Amniotic epithelial cell (primary cell): ENCODE data around the gene TAF1L.
A peak's percentile ranks its signal among the peaks of the same experiment; 100 is the strongest.

ENCODE experiments used
- DNase-seq: peaks from one replicate; pipeline ENCODE4 v3.0.0-alpha.2; 2010; ENCODE audit warnings: low read depth

TAF1L gene

DNA sequence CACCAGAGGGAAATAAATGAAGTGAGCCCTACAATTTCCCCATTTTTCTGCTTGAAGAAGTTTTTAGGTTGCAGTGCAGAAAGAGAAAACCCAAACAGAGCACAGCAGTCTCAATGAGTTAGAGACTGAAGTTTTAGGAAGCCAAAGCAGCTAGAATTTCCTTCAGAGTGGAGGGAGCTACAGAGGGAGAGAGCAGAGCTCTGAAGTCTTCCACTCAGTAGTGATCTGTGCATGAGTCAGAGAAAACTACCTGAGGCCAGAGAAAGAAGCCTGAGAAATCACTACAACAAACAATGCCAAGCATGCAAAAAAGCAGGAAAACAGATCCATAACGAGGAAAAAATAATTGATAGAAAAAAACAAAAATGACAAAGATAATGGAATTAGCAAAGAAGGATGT is 44.6 kb downstream of the TAF1L start:
- no peak for DNase-seq

DNA sequence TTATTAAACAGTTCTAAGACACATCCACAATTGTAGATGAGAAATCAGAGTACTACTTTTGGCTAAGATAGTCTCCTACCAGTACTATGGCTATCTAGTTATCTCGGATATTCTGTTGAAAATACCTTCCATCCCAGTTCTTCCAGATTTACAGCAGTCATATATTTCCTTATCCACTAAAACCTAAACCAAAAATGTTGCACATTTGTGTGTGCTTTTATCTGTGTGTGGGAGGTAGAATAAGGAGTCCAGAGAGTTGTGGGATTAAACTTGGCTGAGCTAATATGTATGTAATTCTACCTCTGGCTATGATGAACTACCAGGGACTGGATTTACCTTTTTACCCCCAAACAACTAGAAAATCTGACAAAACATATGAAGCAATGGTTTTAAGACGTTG is 45.0 kb downstream of the TAF1L start:
- peak; percentile 25 for DNase-seq

DNA sequence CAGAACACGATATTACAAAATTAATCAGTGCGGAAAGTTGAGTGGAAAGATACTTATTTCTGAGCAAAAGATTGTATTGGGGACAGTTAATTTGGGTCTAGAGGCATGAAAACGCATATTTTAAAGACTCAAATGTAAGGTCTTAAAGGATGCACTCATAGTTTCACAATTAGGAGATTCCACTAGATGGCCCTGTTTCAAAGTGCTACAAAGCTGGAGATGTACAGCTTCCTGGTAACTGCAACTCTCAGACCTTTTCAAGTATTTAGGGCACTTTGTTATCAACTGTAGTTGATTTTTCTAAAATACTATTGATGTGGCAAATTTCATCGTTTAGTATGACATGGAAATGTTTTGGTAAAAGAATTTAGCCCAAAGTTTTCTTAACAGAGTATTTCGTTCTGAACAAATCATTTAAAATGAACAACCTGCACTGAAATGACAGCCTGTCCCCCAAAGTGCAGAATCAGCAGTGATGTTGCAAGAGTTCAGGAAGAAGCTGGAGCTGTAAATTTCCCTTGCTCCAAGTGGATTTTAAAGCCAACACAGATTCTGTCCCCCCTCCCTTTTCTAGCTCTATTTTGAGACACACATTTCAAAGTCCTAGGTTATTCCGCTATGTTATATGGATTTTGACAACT is 46.3 kb downstream of the TAF1L start:
- peak; percentile 53 for DNase-seq

DNA sequence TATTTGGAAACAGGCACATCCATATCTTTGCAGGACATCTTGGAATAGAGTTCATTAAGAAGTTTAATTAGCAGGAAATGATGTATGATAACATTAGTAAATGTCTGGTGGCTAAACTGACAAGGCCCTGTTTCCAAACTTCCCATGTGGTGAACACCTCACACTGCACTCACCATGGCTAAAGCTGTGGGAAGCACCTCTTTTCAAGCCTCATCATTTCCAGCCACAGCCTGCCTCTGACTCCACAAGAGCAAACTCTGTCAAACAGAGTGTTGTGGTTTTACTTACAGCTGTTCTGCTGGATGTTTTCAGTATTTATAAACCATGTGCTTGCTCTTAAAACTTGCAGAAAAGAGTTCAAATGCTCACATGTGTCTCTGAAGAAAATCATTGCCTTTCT is 47.6 kb downstream of the TAF1L start:
- DNase-seq, result peak; percentile 14

DNA sequence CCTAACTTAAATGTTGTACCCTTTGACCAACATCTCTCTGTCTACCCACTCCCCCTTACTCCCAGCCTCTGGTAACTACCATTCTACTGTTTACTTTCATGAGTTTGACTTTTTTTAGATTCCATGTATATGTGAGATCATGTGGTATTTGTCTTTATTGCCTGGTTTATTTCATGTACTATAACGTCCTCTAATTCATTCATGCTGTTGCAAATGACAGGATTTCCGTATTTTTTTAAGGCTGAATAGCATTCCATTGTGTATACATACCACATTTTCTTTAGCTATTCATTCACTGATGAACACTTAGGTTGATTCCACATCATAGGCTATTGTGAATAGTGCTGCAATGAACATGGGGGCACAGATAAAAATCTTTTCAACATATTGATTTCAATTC is 50.7 kb downstream of the TAF1L start:
- DNase-seq, result no peak

DNA sequence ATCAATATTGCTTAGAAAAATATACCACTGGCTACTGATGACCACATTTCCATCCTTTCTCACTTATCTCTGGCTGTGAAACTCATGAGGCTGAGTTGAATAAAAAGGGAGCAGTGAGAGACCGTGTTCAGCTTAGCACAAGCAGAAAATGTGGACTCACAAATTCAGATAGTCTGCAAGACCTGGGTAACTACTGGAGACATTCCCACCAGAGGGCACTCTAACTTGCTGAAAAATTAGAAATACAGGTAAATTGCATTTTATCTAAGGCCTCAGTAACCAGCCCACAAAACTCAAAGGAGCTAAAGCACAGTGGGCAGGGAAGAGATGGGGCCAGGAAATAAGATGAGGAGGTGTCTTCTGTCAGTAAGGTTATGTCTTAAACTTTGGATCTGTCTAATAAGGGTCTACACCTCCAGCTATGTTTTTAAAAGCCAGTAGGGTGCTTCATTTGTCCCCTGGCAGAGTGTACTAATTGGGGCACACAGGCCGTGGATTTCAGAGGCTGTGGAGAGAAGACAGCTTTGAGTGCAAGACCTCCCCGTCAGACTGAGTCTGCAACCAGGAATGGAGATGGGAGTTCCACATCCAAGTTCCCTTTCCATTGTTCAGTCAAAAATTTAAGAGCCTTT is 53.8 kb downstream of the TAF1L start:
- peak; percentile 73 for DNase-seq

DNA sequence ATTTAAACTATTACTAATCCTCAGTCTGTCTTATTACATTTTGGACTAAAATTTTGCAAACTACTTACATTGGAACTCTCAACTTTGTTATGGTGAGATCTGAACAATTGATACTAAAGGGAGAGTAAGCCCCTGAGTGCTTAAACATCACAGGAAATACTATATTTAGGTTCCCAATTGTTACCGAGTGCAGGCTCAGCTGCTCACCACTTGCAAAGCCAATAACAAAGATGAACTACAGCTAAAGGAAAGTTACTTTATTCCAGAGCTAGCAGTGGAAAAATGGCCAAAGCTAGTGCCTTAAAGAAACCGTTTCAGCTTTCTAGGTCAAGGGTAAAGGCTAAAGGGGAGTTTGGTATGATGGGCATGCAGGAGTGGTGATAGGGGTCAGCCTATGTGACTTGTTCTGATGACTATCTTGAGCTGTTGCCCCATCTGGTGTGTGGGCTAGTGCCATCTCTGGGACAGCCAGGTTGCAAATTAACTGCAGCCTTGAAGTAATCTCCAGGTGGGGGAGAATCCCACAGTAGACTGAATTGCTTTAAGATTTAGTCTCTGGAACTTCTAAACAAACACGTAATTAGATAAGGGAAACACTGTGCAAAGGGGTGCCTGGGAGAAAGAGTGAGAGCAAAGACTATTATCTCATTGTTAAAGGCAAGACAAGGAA is 54.7 kb downstream of the TAF1L start:
- peak; percentile 71 for DNase-seq

DNA sequence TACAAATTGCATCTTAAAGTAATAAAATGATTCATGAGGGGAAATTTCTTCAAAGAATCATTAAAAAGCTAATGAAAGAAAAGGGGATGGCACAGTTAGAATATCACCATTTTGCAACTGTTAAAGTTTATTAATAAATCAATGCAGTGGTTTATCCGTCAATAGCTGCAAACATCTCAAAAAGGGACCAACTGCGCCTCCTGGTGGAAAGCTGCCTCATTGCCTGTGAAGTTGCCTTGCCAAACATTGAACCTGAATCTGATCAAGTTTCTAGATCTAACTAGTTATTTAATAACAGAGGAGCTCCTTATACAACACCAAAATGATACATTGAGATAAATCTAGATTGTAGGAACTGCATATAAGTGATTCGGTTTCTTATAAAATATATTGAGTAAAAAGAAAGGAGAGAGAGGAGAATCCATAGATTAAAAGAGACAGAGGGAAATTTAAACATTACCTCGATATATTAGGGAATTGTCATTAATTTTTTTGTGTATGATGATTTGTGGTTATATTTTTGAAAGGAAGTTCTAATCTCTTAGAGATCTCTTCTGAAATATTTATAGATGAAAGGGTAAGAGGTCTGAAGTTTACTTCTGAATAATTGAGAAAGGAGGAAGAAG is 55.6 kb downstream of the TAF1L start:
- DNase-seq, result peak; percentile 37
